ENCODE data around the gene SERPINE2. TPM values are rescaled to one million over a fixed set of nuclear protein-coding genes. Genes with fewer than 3 reads are reported as not detected.

Gene SERPINE2
- total RNA-seq, 2 experiments from 2014 or later, result 40.4 to 42.4 TPM

DNA sequence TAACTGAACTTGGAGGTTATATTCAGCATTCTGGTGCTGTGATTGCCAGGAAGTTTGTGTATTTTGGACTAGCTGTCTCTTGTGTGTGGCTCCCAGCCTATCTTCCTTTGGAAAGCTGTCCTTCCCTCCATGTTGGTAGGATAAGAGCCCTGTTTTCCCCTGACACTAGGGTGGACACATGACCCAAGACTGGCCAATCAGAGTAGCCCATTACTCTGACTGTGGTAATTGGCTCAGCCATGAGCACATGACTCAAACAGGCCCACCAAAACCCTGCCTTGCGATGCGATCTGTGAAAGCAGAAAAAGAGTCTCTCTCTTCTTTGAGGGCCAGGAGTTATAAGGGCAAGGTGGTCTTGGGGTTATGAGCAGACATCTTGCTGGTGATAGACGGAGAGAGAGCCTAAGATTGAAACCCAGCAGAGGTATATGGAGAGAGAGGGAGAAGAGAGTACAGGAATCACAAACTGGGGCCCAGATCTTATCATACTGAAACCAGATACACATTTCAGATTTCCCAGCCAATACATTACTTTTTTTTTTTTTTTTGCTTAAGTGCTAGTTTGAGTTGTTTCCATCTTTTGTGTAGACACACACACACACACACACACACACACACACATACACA is 45.3 kb upstream of the SERPINE2 start:
- TF ChIP-seq, protein P1, sequence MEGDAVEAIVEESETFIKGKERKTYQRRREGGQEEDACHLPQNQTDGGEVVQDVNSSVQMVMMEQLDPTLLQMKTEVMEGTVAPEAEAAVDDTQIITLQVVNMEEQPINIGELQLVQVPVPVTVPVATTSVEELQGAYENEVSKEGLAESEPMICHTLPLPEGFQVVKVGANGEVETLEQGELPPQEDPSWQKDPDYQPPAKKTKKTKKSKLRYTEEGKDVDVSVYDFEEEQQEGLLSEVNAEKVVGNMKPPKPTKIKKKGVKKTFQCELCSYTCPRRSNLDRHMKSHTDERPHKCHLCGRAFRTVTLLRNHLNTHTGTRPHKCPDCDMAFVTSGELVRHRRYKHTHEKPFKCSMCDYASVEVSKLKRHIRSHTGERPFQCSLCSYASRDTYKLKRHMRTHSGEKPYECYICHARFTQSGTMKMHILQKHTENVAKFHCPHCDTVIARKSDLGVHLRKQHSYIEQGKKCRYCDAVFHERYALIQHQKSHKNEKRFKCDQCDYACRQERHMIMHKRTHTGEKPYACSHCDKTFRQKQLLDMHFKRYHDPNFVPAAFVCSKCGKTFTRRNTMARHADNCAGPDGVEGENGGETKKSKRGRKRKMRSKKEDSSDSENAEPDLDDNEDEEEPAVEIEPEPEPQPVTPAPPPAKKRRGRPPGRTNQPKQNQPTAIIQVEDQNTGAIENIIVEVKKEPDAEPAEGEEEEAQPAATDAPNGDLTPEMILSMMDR (IDR thresholded peaks at IDR 0.05), result no peak
- intact Hi-C loops (cut with micrococcal nuclease), result no loop called here
- DNase-seq (no peak), ATAC-seq (no peak)
- CTCF ChIA-PET, result no interaction called here
- no peak overlapping the region for H3K27ac Mint-ChIP-seq
- no peaks in the 10 kb centered on the region for H3K4me1 Mint-ChIP-seq (ENCODE audit: low read depth)
- no peaks in the 10 kb centered on the region for H3K27me3 Mint-ChIP-seq
- POLR2A ChIA-PET, result interaction anchor here (0.7 kb wide), 1 partner anchor 161 kb away, joined by 3 read pairs; no protein-coding TSS in a partner anchor
- H3K36me3 Mint-ChIP-seq (ENCODE audit: low read depth), result no peaks in the 10 kb centered on the region
- H3K9me3 Mint-ChIP-seq, result no peaks in the 10 kb centered on the region
- no peak overlapping the region for H3K4me3 Mint-ChIP-seq

DNA sequence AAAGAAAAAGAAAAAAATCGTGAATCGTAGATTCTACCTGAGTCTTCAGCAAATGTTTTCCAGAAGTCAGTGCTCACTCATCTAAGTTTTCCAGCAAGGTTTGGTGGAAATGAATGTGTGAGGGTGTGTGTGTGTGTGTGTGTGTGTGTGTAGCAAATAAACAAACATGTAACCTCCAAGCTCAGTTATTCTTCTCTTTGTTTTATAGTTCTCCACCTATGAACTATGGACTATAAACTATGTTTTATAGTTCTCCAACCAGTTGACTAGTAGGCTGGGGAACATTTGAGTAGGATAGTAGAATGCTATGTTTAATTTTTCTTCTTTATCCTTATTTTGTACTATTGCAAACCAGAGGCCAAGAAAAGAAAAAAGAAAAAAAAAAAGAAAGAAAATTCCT is 44.6 kb upstream of the SERPINE2 start:
- no peak for ATAC-seq

DNA sequence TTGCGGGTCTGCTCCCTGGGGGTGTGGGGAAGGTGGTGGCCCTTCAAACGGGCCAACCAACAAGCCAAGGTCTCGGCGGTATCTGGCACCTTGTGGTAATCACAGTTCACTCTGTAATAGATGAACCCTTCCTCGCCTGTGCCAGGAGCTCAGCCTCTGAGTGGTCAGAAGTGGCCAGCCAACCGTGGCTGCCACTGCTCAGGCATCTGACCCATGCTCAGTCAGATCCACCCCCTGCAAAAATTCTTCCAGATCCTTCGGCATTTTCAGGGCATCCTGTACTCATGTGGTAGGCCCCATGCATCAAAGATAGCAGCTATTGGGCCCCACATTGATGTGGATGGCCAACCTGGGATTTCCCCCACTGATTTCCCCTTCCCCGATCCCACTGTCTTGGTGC is 39.6 kb upstream of the SERPINE2 start:
- intact Hi-C loops (cut with micrococcal nuclease), result no loop called here
- Mint-ChIP-seq H3K9me3 (no peaks in the 10 kb centered on the region), H3K36me3 (ENCODE audit: low read depth) (no peaks in the 10 kb centered on the region), H3K27me3 (no peaks in the 10 kb centered on the region), H3K4me1 (ENCODE audit: low read depth) (no peaks in the 10 kb centered on the region), H3K27ac (no peak overlapping the region), H3K4me3 (no peak overlapping the region)
- ATAC-seq (no peak), DNase-seq (no peak)
- CTCF ChIA-PET, result no interaction called here
- TF ChIP-seq, protein P1 (IDR thresholded peaks at IDR 0.05), result no peak
- POLR2A ChIA-PET, result no interaction called here

More for the DNA sequence above, 44.6 kb upstream of the SERPINE2 start:
- no peak for DNase-seq
- Mint-ChIP-seq H3K4me3 (no peak overlapping the region), H3K9me3 (no peaks in the 10 kb centered on the region), H3K27ac (no peak overlapping the region), H3K36me3 (ENCODE audit: low read depth) (no peaks in the 10 kb centered on the region), H3K27me3 (no peaks in the 10 kb centered on the region), H3K4me1 (ENCODE audit: low read depth) (no peaks in the 10 kb centered on the region)
- POLR2A ChIA-PET, result no interaction called here
- TF ChIP-seq, protein P1 (IDR thresholded peaks at IDR 0.05), result no peak
- CTCF ChIA-PET, result no interaction called here
- intact Hi-C loops (cut with micrococcal nuclease), result no loop called here

DNA sequence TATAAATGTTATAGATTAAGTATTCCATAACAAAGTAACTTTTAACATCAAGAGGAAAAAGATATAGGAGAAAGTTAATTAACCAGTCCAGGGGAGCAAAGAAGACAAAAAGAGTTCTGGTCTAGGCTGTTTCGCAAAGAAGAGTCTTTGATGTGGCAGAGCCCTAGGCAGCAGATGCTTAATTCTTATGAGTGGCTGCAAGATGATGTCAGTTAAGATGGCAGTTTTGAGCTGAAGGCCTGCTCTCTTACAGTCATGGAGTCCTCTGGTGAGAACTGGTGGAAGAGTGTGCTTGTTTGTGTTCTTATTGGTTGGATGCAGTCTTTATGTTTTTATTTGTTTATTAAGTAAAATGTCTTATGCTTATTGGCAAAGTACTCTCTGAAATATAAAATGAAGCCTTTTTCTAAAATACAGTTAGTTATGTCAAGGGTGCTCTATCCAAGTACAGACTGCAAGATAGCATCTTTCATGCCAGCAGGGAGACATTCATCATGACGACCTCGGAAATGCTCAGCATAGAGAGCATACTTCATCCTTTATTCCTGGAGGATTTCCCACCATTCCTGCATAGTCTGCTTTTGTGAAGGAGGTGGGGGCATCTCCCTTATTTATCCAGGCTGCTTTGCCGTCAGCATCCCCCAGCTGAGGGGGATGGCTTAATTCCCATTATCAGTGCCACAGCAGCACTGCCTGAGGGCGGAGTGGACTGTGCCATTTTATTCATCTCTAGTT is 38.9 kb upstream of the SERPINE2 start:
- Mint-ChIP-seq H3K36me3 (ENCODE audit: low read depth) (no peaks in the 10 kb centered on the region), H3K27me3 (no peaks in the 10 kb centered on the region), H3K9me3 (no peaks in the 10 kb centered on the region), H3K4me1 (ENCODE audit: low read depth) (no peaks in the 10 kb centered on the region), H3K27ac (no peak overlapping the region), H3K4me3 (no peak overlapping the region)
- ATAC-seq (no peak), DNase-seq (no peak)
- ChIA-PET CTCF (no interaction called here), POLR2A (interaction anchor here (0.6 kb wide), 1 partner anchor 1023 kb away, joined by 5 read pairs; no protein-coding TSS in a partner anchor)
- TF ChIP-seq, protein P1 (IDR thresholded peaks at IDR 0.05), result no peak
- intact Hi-C loops (cut with micrococcal nuclease), result no loop called here

DNA sequence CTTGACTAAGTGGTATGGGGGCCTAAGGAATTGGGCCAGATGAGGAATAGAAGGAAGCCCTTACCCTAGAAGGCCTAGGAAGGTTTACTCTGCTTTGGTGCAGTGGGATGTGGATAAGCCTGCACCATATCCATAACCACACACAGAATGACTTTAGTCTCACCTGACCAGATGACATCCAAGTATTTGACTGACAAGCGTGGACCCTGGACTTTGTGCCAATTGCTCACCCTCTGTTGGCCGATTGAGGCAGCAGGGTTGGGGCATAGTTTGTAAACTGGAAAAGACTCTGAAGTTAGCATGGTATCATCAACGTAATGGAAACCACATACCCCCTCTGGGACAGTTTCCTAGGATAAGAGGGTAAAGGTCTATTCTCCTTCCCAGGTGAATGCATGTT is 36.5 kb upstream of the SERPINE2 start:
- ATAC-seq, result no peak
- CTCF ChIA-PET, result no interaction called here

More for the DNA sequence above, 36.5 kb upstream of the SERPINE2 start:
- POLR2A ChIA-PET, result no interaction called here
- intact Hi-C loops (cut with micrococcal nuclease), result no loop called here
- no peak for DNase-seq
- TF ChIP-seq, protein P1 (IDR thresholded peaks at IDR 0.05), result no peak
- Mint-ChIP-seq H3K27me3 (no peaks in the 10 kb centered on the region), H3K36me3 (ENCODE audit: low read depth) (no peaks in the 10 kb centered on the region), H3K4me3 (no peak overlapping the region), H3K4me1 (ENCODE audit: low read depth) (no peaks in the 10 kb centered on the region), H3K27ac (no peak overlapping the region), H3K9me3 (no peaks in the 10 kb centered on the region)

Data from activated CD8-positive, alpha-beta T cell treated with anti-CD3 and anti-CD28 coated beads for 36 hours (primary cell).